ENCODE measurements around the gene E2F1.

- TF ChIP-seq, protein P1, sequence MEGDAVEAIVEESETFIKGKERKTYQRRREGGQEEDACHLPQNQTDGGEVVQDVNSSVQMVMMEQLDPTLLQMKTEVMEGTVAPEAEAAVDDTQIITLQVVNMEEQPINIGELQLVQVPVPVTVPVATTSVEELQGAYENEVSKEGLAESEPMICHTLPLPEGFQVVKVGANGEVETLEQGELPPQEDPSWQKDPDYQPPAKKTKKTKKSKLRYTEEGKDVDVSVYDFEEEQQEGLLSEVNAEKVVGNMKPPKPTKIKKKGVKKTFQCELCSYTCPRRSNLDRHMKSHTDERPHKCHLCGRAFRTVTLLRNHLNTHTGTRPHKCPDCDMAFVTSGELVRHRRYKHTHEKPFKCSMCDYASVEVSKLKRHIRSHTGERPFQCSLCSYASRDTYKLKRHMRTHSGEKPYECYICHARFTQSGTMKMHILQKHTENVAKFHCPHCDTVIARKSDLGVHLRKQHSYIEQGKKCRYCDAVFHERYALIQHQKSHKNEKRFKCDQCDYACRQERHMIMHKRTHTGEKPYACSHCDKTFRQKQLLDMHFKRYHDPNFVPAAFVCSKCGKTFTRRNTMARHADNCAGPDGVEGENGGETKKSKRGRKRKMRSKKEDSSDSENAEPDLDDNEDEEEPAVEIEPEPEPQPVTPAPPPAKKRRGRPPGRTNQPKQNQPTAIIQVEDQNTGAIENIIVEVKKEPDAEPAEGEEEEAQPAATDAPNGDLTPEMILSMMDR (IDR thresholded peaks at IDR 0.05) = no peak
- TF ChIP-seq EZH2 (IDR thresholded peaks at IDR 0.05; ENCODE audit: borderline replicate concordance, insufficient read depth, low read depth, low read length, poor library complexity, severe bottlenecking) = no peak
Observed at GRCh38 chr20:33710681-33711445, 24.7 kb upstream of the E2F1 start.

All from B cell (primary cell).